Smooth muscle cell (in vitro differentiated cells): ENCODE data around the gene KRTAP10-4. TPM values are rescaled to one million over a fixed set of nuclear protein-coding genes. Genes with fewer than 3 reads are reported as not detected.

Experiments
- DNase-seq: peaks from one replicate; lab custom pipeline; 2025; ENCODE audit not compliant: unreplicated experiment; lab: John Stamatoyannopoulos, UW
- H2AFZ ChIP-seq: fragments of 200-600 bp; sonication (generic); 2 replicates; pipeline ENCODE4 v1.6.0; 2016; ENCODE audit warnings: antibody characterized with exemption, low read depth, mild to moderate bottlenecking
- H3F3A ChIP-seq: fragments of 200-600 bp; sonication (generic); 2 replicates; pipeline ENCODE4 v1.6.0; 2017; ENCODE audit warnings: antibody characterized with exemption, low read depth
- H3K27ac ChIP-seq: fragments of 200-600 bp; sonication (generic); 2 replicates; pipeline ENCODE4 v1.5.1; 2016; ENCODE audit warnings: low read depth, mild to moderate bottlenecking
- H3K27me3 ChIP-seq: fragments of 200-600 bp; sonication (generic); 2 replicates; pipeline ENCODE4 v1.6.1; 2016; ENCODE audit warnings: low read depth, mild to moderate bottlenecking
- H3K36me3 ChIP-seq: fragments of 200-600 bp; sonication (generic); 2 replicates; pipeline ENCODE4 v1.5.1; 2016; ENCODE audit warnings: low read depth
- H3K4me1 ChIP-seq: fragments of 200-600 bp; sonication (generic); 2 replicates; pipeline ENCODE4 v1.5.1; 2016; ENCODE audit warnings: low read depth
- H3K4me2 ChIP-seq: fragments of 200-600 bp; sonication (generic); 2 replicates; pipeline ENCODE4 v1.6.0; 2016; ENCODE audit warnings: mild to moderate bottlenecking
- H3K4me3 ChIP-seq: fragments of 200-600 bp; sonication (generic); 2 replicates; pipeline ENCODE4 v1.5.1; 2016; ENCODE audit warnings: mild to moderate bottlenecking
- H3K79me2 ChIP-seq: fragments of 200-600 bp; sonication (generic); 2 replicates; pipeline ENCODE4 v1.6.0; 2016; ENCODE audit warnings: low read depth, mild to moderate bottlenecking
- H3K9ac ChIP-seq: fragments of 200-600 bp; sonication (generic); 2 replicates; pipeline ENCODE4 v1.6.0; 2016; ENCODE audit warnings: low read depth
- H3K9me3 ChIP-seq: fragments of 200-600 bp; sonication (generic); replicated peaks from 2 replicates; pipeline ENCODE4 v1.5.1; 2016; ENCODE audit warnings: low read depth
- H4K20me1 ChIP-seq: fragments of 200-600 bp; sonication (generic); 2 replicates; pipeline ENCODE4 v1.6.0; 2016; ENCODE audit warnings: low read depth
- WGBS: methylation state at CpG from one replicate; pipeline ENCODE4 v1.1.7; 2016; ENCODE audit warnings: low lambda C conversion rate; 5-methylcytosine and 5-hydroxymethylcytosine counted together
- polyA plus RNA-seq: library from polyadenylated mRNA; unstranded; fragments of >200 nt; fragmentation: Nextera tagmentation; extraction: Ambion mirVana; gene quantifications from 2 replicates; pipeline ENCODE4 v1.2.1, GENCODE V29; 2016
- total RNA-seq: library from RNA; depleted of rRNA; stranded (reverse); fragments of >200 nt; gene quantifications from 2 replicates; pipeline ENCODE4 v1.2.3, GENCODE V29; 2014
- TF ChIP-seq, protein P1 (sequence below): fragments of 200-600 bp; sonication (generic); IDR thresholded peaks from 2 replicates; pipeline ENCODE4 v1.5.1; 2017; ENCODE audit warnings: borderline replicate concordance, mild to moderate bottlenecking, antibody characterized with exemption; ENCODE audit not compliant: insufficient read depth, poor library complexity, severe bottlenecking

KRTAP10-4 gene
- total and polyA plus RNA-seq, 2 experiments from 2014 or later, result not detected

DNA sequence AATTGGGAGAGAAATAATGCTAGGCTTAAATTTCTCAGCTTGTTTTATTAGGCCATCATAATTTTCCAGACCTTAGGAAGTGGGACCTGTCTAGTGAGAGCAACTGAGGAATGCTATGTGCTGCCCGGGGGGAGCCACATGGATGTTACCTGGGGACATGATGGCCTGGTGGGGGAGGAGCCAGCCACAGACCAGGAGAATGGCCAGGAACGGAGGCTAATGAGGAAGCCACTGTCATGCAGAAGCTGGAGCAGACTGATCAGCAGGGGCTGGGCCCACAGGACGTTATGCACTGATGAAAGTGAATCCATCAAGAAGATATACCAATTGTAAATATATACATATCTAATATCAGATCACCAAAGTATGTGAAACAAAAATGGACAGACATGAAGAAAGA, 29.0 kb upstream of the KRTAP10-4 start:
- 77% methylated on average over 3 of the region's 3 CpGs for WGBS
- Histone ChIP-seq H3K4me1 (peaks cover 11% of the 10 kb centered on the region), H3F3A (no peaks in the 10 kb centered on the region), H3K27me3 (no peaks in the 10 kb centered on the region), H3K9me3 (peaks cover 8% of the 10 kb centered on the region), H3K4me3 (no peak overlapping the region), H3K79me2 (no peaks in the 10 kb centered on the region), H2AFZ (no peak overlapping the region), H3K36me3 (no peaks in the 10 kb centered on the region), H3K4me2 (no peak overlapping the region), H3K27ac (no peak overlapping the region), H4K20me1 (no peaks in the 10 kb centered on the region), H3K9ac (no peak overlapping the region)
- TF ChIP-seq, protein P1, sequence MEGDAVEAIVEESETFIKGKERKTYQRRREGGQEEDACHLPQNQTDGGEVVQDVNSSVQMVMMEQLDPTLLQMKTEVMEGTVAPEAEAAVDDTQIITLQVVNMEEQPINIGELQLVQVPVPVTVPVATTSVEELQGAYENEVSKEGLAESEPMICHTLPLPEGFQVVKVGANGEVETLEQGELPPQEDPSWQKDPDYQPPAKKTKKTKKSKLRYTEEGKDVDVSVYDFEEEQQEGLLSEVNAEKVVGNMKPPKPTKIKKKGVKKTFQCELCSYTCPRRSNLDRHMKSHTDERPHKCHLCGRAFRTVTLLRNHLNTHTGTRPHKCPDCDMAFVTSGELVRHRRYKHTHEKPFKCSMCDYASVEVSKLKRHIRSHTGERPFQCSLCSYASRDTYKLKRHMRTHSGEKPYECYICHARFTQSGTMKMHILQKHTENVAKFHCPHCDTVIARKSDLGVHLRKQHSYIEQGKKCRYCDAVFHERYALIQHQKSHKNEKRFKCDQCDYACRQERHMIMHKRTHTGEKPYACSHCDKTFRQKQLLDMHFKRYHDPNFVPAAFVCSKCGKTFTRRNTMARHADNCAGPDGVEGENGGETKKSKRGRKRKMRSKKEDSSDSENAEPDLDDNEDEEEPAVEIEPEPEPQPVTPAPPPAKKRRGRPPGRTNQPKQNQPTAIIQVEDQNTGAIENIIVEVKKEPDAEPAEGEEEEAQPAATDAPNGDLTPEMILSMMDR, result no peak
- no peak for DNase-seq

DNA sequence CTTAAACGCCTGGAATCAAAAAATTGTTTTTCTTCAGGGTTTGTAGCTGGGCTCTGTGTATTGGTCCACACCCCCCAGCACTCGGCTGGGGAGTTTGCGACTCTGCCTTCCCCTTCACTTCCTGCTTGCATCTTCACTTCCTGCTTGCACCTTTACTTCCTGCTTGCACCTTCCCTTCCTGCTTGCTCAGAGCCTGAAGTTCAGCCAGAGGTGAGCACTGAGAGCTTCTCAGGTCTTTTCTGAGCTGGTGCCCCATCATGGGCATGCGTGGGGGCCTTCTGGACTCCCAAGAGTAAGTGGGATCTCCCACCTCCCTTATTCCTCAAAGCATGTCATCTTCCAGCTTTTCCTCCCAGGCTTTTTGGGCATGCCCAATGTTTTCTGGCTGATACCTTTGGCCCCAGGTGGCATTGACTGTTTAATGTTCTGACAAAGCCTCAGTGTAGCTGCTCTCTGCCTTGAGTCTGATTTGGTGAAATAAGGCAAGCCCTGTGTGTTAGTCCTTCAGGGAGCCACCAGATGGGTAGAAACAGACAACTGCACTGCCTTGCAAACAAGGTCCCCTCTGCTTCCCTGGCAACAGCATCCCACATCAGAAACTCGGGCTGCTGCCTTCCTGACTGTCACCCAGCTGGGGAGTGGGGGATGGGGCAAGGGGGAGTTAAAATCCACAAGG, 25.7 kb upstream of the KRTAP10-4 start:
- no peaks in the 10 kb centered on the region for H3K36me3 ChIP-seq
- H3K4me3 ChIP-seq, result no peak overlapping the region
- TF ChIP-seq, protein P1, result no peak
- peaks cover 12% of the 10 kb centered on the region for H3K4me1 ChIP-seq
- H3K9ac ChIP-seq, result no peak overlapping the region
- H3K27ac ChIP-seq, result no peak overlapping the region
- no peaks in the 10 kb centered on the region for H3K79me2 ChIP-seq
- H3K9me3 ChIP-seq, result peaks cover 8% of the 10 kb centered on the region
- H3K4me2 ChIP-seq, result no peak overlapping the region
- H3F3A ChIP-seq, result no peaks in the 10 kb centered on the region
- no peaks in the 10 kb centered on the region for H4K20me1 ChIP-seq
- H2AFZ ChIP-seq, result no peak overlapping the region
- WGBS, result 93% methylated on average over 5 of the region's 5 CpGs
- DNase-seq, result no peak
- H3K27me3 ChIP-seq, result no peaks in the 10 kb centered on the region

DNA sequence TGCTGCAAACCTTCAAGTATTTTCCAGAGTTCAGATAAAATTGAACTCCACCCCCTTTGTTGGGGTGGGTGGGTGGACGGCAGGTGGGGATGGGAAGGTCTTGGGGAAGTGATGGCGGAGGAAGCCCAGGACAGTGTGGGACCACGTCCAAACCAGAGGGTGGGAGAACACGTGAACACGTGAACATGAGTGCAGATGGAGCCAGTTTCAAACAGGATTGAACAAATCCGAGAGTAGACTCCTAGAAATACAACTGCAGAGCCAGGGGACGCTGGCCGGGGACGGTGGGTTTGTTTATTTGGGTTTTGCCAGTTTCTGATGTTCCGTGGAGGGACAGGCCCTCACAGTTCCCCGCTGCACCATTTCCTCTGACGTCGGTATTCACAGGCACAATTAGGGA, 25.1 kb upstream of the KRTAP10-4 start:
- 87% methylated on average over 13 of the region's 13 CpGs for WGBS
- Histone ChIP-seq H2AFZ (peak overlapping the region; percentile 88), H3K9ac (no peak overlapping the region), H3K27me3 (no peaks in the 10 kb centered on the region), H3K9me3 (peaks cover 8% of the 10 kb centered on the region), H3F3A (no peaks in the 10 kb centered on the region), H3K79me2 (no peaks in the 10 kb centered on the region), H3K4me3 (no peak overlapping the region), H4K20me1 (no peaks in the 10 kb centered on the region), H3K36me3 (no peaks in the 10 kb centered on the region), H3K4me1 (peaks cover 12% of the 10 kb centered on the region), H3K27ac (no peak overlapping the region), H3K4me2 (no peak overlapping the region)
- DNase-seq, result no peak
- TF ChIP-seq, protein P1, result no peak

DNA sequence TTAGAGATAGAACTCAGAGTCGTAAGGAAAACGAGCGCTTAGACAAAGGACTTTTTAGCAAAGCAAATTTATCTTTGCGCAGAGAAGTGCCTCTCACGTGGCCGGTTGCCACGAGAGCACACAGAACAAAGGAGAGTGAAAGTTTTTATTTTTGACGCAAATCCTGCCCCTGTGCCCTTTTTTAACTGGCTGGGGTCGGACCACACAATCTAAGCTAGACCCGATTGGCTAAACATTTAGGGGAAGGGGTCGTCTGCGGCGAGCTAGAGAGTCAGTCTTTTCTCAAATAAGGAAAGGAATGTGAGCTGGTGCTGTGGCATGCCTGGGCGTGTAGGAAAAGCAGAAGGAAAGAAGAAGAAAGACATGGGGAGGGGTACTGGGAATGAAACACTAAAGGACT, 24.6 kb upstream of the KRTAP10-4 start:
- Histone ChIP-seq H3K36me3 (no peaks in the 10 kb centered on the region), H3K4me2 (peak overlapping the region; percentile 24), H3K27ac (no peak overlapping the region), H3K9ac (peak overlapping the region; percentile 9), H3K79me2 (no peaks in the 10 kb centered on the region), H4K20me1 (no peaks in the 10 kb centered on the region), H2AFZ (peak overlapping the region; percentile 88), H3K4me3 (no peak overlapping the region), H3K27me3 (no peaks in the 10 kb centered on the region), H3K9me3 (peaks cover 8% of the 10 kb centered on the region), H3K4me1 (peaks cover 12% of the 10 kb centered on the region), H3F3A (no peaks in the 10 kb centered on the region)
- DNase-seq, result no peak
- TF ChIP-seq, protein P1, result no peak
- WGBS, result 53% methylated on average over 14 of the region's 14 CpGs
